Testis (tissue), 3 donors: ENCODE results near the gene UBR2. TPM values are rescaled to one million over a fixed set of nuclear protein-coding genes. Genes with fewer than 3 reads are reported as not detected.
"Not testable (repeated sequence)": the region's sequence is repeated elsewhere in the genome, so short reads cannot be mapped to it uniquely, and the experiment has no call there.

Source experiments
- DNase-seq: peaks from one replicate; pipeline ENCODE4 v3.0.0-alpha.2; 2019
- H3K27ac ChIP-seq, 2 donors: fragments of 200-600 bp; sonication (generic); one replicate each; pipeline ENCODE4 v1.5.1; 2019
- H3K27me3 ChIP-seq: fragments of 200-600 bp; sonication (generic); one replicate; pipeline ENCODE4 v1.5.1; 2019
- H3K36me3 ChIP-seq: fragments of 200-600 bp; sonication (generic); one replicate; pipeline ENCODE4 v1.5.1; 2017; ENCODE audit warnings: low read depth; ENCODE audit errors: missing control alignments
- H3K4me1 ChIP-seq: fragments of 200-600 bp; sonication (generic); one replicate; pipeline ENCODE4 v1.5.1; 2019
- H3K4me3 ChIP-seq, 2 donors: fragments of 200-600 bp; sonication (generic); one replicate each; pipeline ENCODE4 v1.5.1; 2017 to 2019
- H3K9me3 ChIP-seq: fragments of 200-600 bp; sonication (generic); one replicate; pipeline ENCODE4 v1.5.1; 2017
- POLR2A ChIP-seq: fragments of 450-650 bp; IDR thresholded peaks from one replicate; pipeline ENCODE4 v1.6.1; 2017; ENCODE audit warnings: antibody characterized with exemption, mild to moderate bottlenecking, moderate library complexity
- WGBS, 2 donors: methylation state at CpG; one replicate each; pipeline ENCODE4 v1.1.5; 2018; 5-methylcytosine and 5-hydroxymethylcytosine counted together
- intact Hi-C: fragments of 100-400 bp; cut with DNase I; formaldehyde crosslinking; loops from one replicate; pipeline ENCODE4 v1.15.1; 2023; ENCODE audit warnings: low total_unique reads
- polyA plus RNA-seq: library from polyadenylated mRNA; stranded (reverse); fragments of 350-450 nt; fragmentation: Illumina TruSeq; extraction: RNeasy Lipid Tissue Mini Kit (QIAGEN cat#74804); gene quantifications from one replicate; pipeline ENCODE4 v1.2.3, GENCODE V29; 2014; ENCODE audit warnings: low read depth, low replicate concordance; ENCODE audit not compliant: insufficient read depth
- total RNA-seq, 2 donors: library from RNA; depleted of rRNA; stranded (reverse); fragments of >200 nt; gene quantifications; one replicate each; pipeline ENCODE4 v1.2.3, GENCODE V29; 2016
- TF ChIP-seq, protein P1 (sequence below), 3 experiments: fragments of 450-650 bp in 2 of 3; fragments of 200-600 bp in 1 of 3; sonication (generic) in 1 of 3; IDR thresholded peaks; one replicate each; pipeline ENCODE4 v1.5.1; 2016 to 2019; ENCODE audit warnings: antibody characterized with exemption in 3 of 3, mild to moderate bottlenecking in 2 of 3, moderate library complexity in 1 of 3

UBR2 gene
- total and polyA plus RNA-seq, 3 donors from 2014 or later: 11.1 to 26.8 (median 25.8) TPM

DNA sequence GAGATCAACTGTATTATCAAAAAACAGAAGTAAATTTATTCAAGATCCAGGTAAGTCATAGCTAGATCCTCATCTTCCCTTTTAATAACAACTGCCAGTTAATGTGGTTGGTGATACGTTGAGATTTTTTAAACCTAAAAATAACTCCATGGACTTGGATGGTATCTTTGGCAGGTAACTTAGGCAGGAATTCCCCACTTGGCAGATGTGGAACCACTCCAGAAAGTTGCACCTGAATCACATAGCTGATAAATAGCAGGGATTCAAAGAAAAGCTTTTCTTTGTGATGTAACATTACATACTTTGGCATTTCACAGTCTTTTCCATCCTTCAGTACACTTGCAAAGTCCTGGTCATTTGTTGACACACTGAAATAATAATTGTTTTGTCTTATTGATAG lies 96.0 kb downstream of the UBR2 start:
- Histone ChIP-seq H3K9me3 (no peaks in the 10 kb centered on the region), H3K27me3 (no peaks in the 10 kb centered on the region), H3K4me3 (no peak overlapping the region), H3K27ac (no peak overlapping the region), H3K4me1 (peaks cover 2% of the 10 kb centered on the region), H3K36me3 (no peaks in the 10 kb centered on the region)
- WGBS, 2 donors: 33 to 56% methylated on average over 1 of the region's 1 CpG
- intact Hi-C loops: loop anchor here (10.0 kb wide), 2 partner anchors 65 to 215 kb away; partner anchors contain the start of genes PRPH2 and RPL7L1
- no peak for DNase-seq
- TF ChIP-seq, protein P1, sequence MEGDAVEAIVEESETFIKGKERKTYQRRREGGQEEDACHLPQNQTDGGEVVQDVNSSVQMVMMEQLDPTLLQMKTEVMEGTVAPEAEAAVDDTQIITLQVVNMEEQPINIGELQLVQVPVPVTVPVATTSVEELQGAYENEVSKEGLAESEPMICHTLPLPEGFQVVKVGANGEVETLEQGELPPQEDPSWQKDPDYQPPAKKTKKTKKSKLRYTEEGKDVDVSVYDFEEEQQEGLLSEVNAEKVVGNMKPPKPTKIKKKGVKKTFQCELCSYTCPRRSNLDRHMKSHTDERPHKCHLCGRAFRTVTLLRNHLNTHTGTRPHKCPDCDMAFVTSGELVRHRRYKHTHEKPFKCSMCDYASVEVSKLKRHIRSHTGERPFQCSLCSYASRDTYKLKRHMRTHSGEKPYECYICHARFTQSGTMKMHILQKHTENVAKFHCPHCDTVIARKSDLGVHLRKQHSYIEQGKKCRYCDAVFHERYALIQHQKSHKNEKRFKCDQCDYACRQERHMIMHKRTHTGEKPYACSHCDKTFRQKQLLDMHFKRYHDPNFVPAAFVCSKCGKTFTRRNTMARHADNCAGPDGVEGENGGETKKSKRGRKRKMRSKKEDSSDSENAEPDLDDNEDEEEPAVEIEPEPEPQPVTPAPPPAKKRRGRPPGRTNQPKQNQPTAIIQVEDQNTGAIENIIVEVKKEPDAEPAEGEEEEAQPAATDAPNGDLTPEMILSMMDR (IDR thresholded peaks at IDR 0.05): no peak
- TF ChIP-seq POLR2A: no peak

DNA sequence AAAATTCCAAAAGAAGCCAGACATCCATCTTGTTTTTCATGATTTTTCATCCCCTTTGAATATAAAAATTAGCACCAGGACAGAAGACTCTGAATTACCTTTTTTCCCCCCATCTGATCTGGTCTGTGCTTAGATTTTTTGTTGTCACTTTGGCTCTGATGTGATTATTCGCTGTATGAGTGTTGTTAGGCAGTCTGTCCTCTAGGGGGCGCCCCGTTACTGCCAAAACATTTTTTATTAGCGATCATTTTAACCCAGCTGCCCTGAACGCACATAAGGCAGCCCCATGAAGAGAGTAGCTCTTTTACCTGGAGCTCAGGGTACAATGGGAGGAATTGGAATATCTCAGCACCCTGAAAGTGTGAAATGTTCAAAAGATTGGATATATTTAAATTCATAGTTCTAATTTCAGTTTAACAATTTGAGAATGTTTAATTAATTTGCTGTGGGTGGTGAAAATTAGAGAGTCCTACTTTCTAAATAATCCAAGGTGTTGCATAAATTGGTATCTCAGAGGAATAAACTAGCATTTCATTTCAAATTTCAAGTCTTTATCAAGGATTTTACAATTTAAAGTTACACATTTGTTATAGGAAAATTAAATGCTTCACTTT lies 97.8 kb downstream of the UBR2 start:
- peak; percentile 91 for DNase-seq
- H3K36me3 ChIP-seq: no peaks in the 10 kb centered on the region
- intact Hi-C loops: loop anchor here (10.0 kb wide), 2 partner anchors 63 to 213 kb away; partner anchors contain the start of genes PRPH2 and RPL7L1
- H3K27me3 ChIP-seq: no peaks in the 10 kb centered on the region
- no peak overlapping the region for H3K27ac ChIP-seq
- H3K4me1 ChIP-seq: peaks cover 2% of the 10 kb centered on the region
- H3K9me3 ChIP-seq: no peaks in the 10 kb centered on the region
- 6% methylated on average over 5 of the region's 5 CpGs for WGBS, 2 donors
- H3K4me3 ChIP-seq: no peak overlapping the region
- no peak for TF ChIP-seq POLR2A
- TF ChIP-seq, protein P1 (IDR thresholded peaks at IDR 0.05): peak; percentile 86 to 97 (median 87)

DNA sequence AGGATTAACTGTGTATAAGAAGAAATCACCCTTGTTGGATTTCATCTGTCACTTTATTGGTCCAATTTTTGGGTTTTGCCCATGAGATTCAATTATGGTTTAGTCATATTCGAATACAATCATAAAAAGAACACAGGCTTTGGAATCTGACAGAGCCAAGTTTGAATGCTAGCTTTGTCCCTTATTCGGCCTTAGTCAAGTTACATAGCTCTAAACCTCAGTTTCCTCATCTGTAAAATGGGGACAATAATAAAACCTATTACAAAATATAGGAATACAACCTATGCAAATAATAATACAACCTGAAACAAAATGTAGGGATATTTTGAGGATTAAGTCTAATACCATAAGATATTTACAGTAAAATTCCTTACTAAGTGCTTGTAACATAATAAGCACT lies 100.9 kb downstream of the UBR2 start:
- Histone ChIP-seq H3K36me3 (no peaks in the 10 kb centered on the region), H3K4me3 (no peak overlapping the region), H3K27ac (no peak overlapping the region), H3K27me3 (no peaks in the 10 kb centered on the region), H3K9me3 (no peaks in the 10 kb centered on the region), H3K4me1 (peaks cover 2% of the 10 kb centered on the region)
- intact Hi-C loops: loop anchor here (10.0 kb wide), 2 partner anchors 60 to 210 kb away; partner anchors contain the start of genes PRPH2 and RPL7L1
- no peak for DNase-seq
- 93 to 98% methylated on average over 2 of the region's 2 CpGs for WGBS, 2 donors
- TF ChIP-seq, protein P1 (IDR thresholded peaks at IDR 0.05): no peak
- TF ChIP-seq POLR2A: no peak

DNA sequence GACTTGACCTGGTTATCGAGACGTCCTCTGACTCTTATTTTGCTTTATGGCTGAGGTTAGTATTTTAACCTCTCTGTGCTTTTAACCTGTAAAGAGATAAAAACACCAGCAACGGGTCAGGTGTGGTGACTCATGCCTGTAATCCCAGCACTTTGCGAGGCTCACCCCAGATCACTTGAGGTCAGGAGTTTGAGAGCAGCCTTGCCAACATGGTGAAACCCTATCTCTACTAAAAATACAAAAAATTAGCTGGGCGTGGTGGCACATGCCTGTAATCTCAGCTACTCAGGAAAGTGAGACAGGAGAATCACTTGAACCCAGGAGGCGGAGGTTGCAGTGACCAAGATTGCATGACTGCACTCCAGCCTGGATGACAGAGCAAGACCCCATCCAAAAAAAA lies 110.5 kb downstream of the UBR2 start:
- H3K4me3 ChIP-seq, H3K27ac ChIP-seq, H3K36me3 ChIP-seq, H3K4me1 ChIP-seq, H3K27me3 ChIP-seq, intact Hi-C loops, DNase-seq, H3K9me3 ChIP-seq: not testable (repeated sequence)
- WGBS, 2 donors: 79 to 80% methylated on average over 6 of the region's 6 CpGs

DNA sequence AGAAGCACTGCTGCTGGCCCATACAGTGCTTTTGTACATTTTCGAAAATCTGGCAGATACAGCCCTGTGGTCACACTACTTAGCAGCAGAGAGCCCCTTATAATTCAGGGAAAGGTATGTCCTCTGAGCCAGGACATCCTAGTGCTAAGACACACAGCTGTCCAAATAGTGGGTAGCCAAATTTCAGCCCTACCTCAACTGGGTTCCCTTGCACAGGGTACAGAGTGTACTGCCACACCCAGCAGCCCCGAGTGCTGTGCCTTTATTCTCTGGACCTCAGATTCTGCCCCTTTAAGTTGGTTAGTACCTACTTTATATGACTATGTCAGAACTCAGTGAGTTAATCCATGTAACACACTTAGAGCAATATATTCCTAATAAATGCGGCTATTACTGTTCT lies 111.0 kb downstream of the UBR2 start:
- H3K27me3 ChIP-seq: no peaks in the 10 kb centered on the region
- no peaks in the 10 kb centered on the region for H3K4me1 ChIP-seq
- H3K36me3 ChIP-seq: no peaks in the 10 kb centered on the region
- 62 to 81% methylated on average over 3 of the region's 3 CpGs for WGBS, 2 donors
- no peak overlapping the region for H3K4me3 ChIP-seq
- intact Hi-C loops: no loop called here
- no peak for TF ChIP-seq POLR2A
- TF ChIP-seq, protein P1 (IDR thresholded peaks at IDR 0.05): no peak
- no peak overlapping the region for H3K27ac ChIP-seq
- no peaks in the 10 kb centered on the region for H3K9me3 ChIP-seq
- DNase-seq: no peak
